Body of pancreas (tissue), 4 donors: ENCODE measurements around the gene MT3.

Experiments used
- POLR2A ChIP-seq, 3 donors: fragments of 450-650 bp; IDR thresholded peaks; one replicate each; pipeline ENCODE4 v1.6.1; 2016; ENCODE audit warnings: antibody characterized with exemption in 3 of 3, mild to moderate bottlenecking in 2 of 3
- TF ChIP-seq, protein P1 (sequence below), 7 experiments: fragments of 450-650 bp in 4 of 7; fragments of 200-600 bp in 3 of 7; sonication (generic) in 3 of 7; IDR thresholded peaks; one replicate each; pipeline ENCODE4 v1.5.1; 2016 to 2019; ENCODE audit warnings: antibody characterized with exemption in 7 of 7

DNA sequence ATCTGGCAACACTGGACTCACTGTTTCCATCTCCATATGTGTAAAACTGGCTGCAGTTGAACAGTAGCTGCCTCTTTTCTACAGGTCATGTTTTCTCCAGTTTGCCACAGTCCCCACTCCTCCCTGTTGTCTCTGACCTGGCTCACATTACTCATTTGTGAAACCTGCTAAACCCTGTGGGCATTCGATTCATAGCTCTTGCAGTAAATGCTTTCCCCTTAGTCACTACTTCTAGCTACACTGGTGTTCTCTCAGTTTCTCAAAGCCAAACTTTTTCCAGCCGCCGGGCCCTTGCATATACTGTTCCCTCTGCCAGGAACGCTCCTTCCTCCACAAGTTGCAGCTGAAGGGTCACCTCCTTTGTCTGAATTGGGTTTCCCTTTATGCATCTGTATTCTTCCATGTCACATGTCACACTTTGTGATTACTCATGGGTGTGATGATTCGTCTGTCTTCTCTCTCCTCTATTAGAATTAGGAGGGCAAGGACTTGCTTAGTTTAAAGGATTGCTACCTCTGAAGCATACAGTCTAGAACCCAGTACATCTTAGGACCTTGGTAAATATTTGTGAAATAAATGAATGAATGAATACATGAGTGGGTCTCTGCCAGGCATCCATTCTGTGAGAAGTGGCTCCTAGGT lies 39.5 kb upstream of the MT3 start:
- TF ChIP-seq, protein P1, sequence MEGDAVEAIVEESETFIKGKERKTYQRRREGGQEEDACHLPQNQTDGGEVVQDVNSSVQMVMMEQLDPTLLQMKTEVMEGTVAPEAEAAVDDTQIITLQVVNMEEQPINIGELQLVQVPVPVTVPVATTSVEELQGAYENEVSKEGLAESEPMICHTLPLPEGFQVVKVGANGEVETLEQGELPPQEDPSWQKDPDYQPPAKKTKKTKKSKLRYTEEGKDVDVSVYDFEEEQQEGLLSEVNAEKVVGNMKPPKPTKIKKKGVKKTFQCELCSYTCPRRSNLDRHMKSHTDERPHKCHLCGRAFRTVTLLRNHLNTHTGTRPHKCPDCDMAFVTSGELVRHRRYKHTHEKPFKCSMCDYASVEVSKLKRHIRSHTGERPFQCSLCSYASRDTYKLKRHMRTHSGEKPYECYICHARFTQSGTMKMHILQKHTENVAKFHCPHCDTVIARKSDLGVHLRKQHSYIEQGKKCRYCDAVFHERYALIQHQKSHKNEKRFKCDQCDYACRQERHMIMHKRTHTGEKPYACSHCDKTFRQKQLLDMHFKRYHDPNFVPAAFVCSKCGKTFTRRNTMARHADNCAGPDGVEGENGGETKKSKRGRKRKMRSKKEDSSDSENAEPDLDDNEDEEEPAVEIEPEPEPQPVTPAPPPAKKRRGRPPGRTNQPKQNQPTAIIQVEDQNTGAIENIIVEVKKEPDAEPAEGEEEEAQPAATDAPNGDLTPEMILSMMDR (IDR thresholded peaks at IDR 0.05) = no peak
- TF ChIP-seq POLR2A (IDR thresholded peaks at IDR 0.05) = no peak
